ENCODE results near the gene FGD4. TPM values are rescaled to one million over a fixed set of nuclear protein-coding genes. Genes with fewer than 3 reads are reported as not detected.
A peak's percentile ranks its signal among the peaks of the same experiment; 100 is the strongest.

Gene FGD4
- total and polyA plus RNA-seq, 9 of the 15 experiments (the other 6 are each of a cell fraction or from before 2014, with no cell fraction given), result 0.05 to 0.51 (median 0.27) TPM

GRCh38 chr12:32679091-32679919 is 279.9 kb downstream of the FGD4 start, which contains the start of gene DNM1L (continued):
- TF ChIP-seq ETS2 (tag; IDR thresholded peaks at IDR 0.05; ENCODE audit: borderline replicate concordance, poor library complexity, severe bottlenecking) (no peak), YBX1 (IDR thresholded peaks at IDR 0.05) (no peak), USF2 (CRISPR knock-in tag; IDR thresholded peaks at IDR 0.05) (no peak), STAT5A (IDR thresholded peaks at IDR 0.05; ENCODE audit: borderline replicate concordance, low read length) (no peak), GABPA (tag; conservative IDR thresholded peaks at IDR 0.05; ENCODE audit: low read depth) (peak; percentile 51), ELK3 (CRISPR knock-in tag; IDR thresholded peaks at IDR 0.05) (no peak), KDM2B (CRISPR knock-in tag; IDR thresholded peaks at IDR 0.05) (no peak), ZNF354B (CRISPR knock-in tag; IDR thresholded peaks at IDR 0.05) (no peak), COPS2 (conservative IDR thresholded peaks at IDR 0.05) (no peak), ZBTB12 (CRISPR knock-in tag; IDR thresholded peaks at IDR 0.05) (no peak), NFATC3 (IDR thresholded peaks at IDR 0.05) (no peak), KLF10 (CRISPR knock-in tag; IDR thresholded peaks at IDR 0.05) (no peak), ZNF785 (CRISPR knock-in tag; IDR thresholded peaks at IDR 0.05) (no peak)
- TF ChIP-seq, protein P1, sequence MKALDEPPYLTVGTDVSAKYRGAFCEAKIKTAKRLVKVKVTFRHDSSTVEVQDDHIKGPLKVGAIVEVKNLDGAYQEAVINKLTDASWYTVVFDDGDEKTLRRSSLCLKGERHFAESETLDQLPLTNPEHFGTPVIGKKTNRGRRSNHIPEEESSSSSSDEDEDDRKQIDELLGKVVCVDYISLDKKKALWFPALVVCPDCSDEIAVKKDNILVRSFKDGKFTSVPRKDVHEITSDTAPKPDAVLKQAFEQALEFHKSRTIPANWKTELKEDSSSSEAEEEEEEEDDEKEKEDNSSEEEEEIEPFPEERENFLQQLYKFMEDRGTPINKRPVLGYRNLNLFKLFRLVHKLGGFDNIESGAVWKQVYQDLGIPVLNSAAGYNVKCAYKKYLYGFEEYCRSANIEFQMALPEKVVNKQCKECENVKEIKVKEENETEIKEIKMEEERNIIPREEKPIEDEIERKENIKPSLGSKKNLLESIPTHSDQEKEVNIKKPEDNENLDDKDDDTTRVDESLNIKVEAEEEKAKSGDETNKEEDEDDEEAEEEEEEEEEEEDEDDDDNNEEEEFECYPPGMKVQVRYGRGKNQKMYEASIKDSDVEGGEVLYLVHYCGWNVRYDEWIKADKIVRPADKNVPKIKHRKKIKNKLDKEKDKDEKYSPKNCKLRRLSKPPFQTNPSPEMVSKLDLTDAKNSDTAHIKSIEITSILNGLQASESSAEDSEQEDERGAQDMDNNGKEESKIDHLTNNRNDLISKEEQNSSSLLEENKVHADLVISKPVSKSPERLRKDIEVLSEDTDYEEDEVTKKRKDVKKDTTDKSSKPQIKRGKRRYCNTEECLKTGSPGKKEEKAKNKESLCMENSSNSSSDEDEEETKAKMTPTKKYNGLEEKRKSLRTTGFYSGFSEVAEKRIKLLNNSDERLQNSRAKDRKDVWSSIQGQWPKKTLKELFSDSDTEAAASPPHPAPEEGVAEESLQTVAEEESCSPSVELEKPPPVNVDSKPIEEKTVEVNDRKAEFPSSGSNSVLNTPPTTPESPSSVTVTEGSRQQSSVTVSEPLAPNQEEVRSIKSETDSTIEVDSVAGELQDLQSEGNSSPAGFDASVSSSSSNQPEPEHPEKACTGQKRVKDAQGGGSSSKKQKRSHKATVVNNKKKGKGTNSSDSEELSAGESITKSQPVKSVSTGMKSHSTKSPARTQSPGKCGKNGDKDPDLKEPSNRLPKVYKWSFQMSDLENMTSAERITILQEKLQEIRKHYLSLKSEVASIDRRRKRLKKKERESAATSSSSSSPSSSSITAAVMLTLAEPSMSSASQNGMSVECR (CRISPR knock-in tag; IDR thresholded peaks at IDR 0.05), result peak; percentile 81
- TF ChIP-seq, protein P2, sequence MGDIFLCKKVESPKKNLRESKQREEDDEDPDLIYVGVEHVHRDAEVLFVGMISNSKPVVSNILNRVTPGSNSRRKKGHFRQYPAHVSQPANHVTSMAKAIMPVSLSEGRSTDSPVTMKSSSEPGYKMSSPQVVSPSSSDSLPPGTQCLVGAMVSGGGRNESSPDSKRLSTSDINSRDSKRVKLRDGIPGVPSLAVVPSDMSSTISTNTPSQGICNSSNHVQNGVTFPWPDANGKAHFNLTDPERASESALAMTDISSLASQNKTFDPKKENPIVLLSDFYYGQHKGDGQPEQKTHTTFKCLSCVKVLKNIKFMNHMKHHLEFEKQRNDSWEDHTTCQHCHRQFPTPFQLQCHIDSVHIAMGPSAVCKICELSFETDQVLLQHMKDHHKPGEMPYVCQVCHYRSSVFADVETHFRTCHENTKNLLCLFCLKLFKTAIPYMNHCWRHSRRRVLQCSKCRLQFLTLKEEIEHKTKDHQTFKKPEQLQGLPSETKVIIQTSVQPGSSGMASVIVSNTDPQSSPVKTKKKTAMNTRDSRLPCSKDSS (IDR thresholded peaks at IDR 0.05; ENCODE audit: low read depth, partially characterized antibody), result no peak
- TF ChIP-seq, protein P3, sequence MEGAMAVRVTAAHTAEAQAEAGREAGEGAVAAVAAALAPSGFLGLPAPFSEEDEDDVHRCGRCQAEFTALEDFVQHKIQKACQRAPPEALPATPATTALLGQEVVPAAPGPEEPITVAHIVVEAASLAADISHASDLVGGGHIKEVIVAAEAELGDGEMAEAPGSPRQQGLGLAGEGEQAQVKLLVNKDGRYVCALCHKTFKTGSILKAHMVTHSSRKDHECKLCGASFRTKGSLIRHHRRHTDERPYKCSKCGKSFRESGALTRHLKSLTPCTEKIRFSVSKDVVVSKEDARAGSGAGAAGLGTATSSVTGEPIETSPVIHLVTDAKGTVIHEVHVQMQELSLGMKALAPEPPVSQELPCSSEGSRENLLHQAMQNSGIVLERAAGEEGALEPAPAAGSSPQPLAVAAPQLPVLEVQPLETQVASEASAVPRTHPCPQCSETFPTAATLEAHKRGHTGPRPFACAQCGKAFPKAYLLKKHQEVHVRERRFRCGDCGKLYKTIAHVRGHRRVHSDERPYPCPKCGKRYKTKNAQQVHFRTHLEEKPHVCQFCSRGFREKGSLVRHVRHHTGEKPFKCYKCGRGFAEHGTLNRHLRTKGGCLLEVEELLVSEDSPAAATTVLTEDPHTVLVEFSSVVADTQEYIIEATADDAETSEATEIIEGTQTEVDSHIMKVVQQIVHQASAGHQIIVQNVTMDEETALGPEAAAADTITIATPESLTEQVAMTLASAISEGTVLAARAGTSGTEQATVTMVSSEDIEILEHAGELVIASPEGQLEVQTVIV (CRISPR knock-in tag; IDR thresholded peaks at IDR 0.05; ENCODE audit: borderline replicate concordance), result no peak

All from K562 (cell line).